H9 (cell line): ENCODE results near the gene NGRN. TPM values are rescaled to one million over a fixed set of nuclear protein-coding genes. Genes with fewer than 3 reads are reported as not detected.

ENCODE experiments used
- DNase-seq: peaks from one replicate; pipeline ENCODE4 v3.0.0-alpha.2; 2017
- H2AFZ ChIP-seq: one replicate; pipeline ENCODE4 v1.6.1; 2013; ENCODE audit warnings: mild to moderate bottlenecking, low read length, control low read depth, moderate library complexity
- H2AK5ac ChIP-seq: 2 replicates; pipeline ENCODE4 v1.6.1; 2013; ENCODE audit warnings: low read length, control low read depth, mixed read lengths; ENCODE audit not compliant: insufficient read length
- H2BK120ac ChIP-seq: one replicate; pipeline ENCODE4 v1.6.1; 2013; ENCODE audit warnings: low read depth, mild to moderate bottlenecking, low read length, control low read depth, inconsistent platforms; ENCODE audit not compliant: poor library complexity, severe bottlenecking
- H2BK12ac ChIP-seq: 2 replicates; pipeline ENCODE4 v1.6.1; 2013; ENCODE audit warnings: low read length, control low read depth, mixed read lengths, low read depth; ENCODE audit not compliant: insufficient read length
- H2BK15ac ChIP-seq: 2 replicates; pipeline ENCODE4 v1.6.1; 2013; ENCODE audit warnings: low read depth, low read length, control low read depth
- H2BK20ac ChIP-seq: one replicate; pipeline ENCODE4 v1.6.1; 2013; ENCODE audit warnings: low read depth, mild to moderate bottlenecking, low read length, control low read depth, inconsistent platforms; ENCODE audit not compliant: poor library complexity, severe bottlenecking
- H2BK5ac ChIP-seq: 2 replicates; pipeline ENCODE4 v1.6.1; 2013; ENCODE audit warnings: low read length, control low read depth, mixed read lengths; ENCODE audit not compliant: insufficient read length
- H3K14ac ChIP-seq: 2 replicates; pipeline ENCODE4 v1.6.1; 2013; ENCODE audit warnings: low read length, control low read depth; ENCODE audit not compliant: insufficient read depth
- H3K18ac ChIP-seq: 2 replicates; pipeline ENCODE4 v1.6.1; 2013; ENCODE audit warnings: low read depth, mild to moderate bottlenecking, mixed read lengths, low read length, control low read depth; ENCODE audit not compliant: insufficient read length
- H3K23ac ChIP-seq: 2 replicates; pipeline ENCODE4 v1.6.1; 2013; ENCODE audit warnings: low read length, control low read depth, mixed read lengths, low read depth; ENCODE audit not compliant: insufficient read length
- H3K23me2 ChIP-seq: 2 replicates; pipeline ENCODE4 v1.6.1; 2013; ENCODE audit warnings: low read depth, mild to moderate bottlenecking, mixed read lengths, low read length, control low read depth; ENCODE audit not compliant: insufficient read length, poor library complexity, severe bottlenecking
- H3K27ac ChIP-seq: 2 replicates; pipeline ENCODE4 v1.5.1; 2013; ENCODE audit warnings: low read length, control low read depth, mixed read lengths, low read depth; ENCODE audit not compliant: insufficient read length
- H3K27me3 ChIP-seq: 2 replicates; pipeline ENCODE4 v1.6.1; 2013; ENCODE audit warnings: low read length, control low read depth, inconsistent platforms; ENCODE audit not compliant: insufficient read depth
- H3K4ac ChIP-seq: 2 replicates; pipeline ENCODE4 v1.6.1; 2013; ENCODE audit warnings: low read depth, mild to moderate bottlenecking, control low read depth, inconsistent platforms, low read length, moderate library complexity
- H3K4me1 ChIP-seq: 2 replicates; pipeline ENCODE4 v1.6.1; 2013; ENCODE audit warnings: low read length, control low read depth, inconsistent platforms; ENCODE audit not compliant: insufficient read depth
- H3K4me2 ChIP-seq: 2 replicates; pipeline ENCODE4 v1.6.1; 2013; ENCODE audit warnings: low read length, control low read depth, mixed read lengths; ENCODE audit not compliant: insufficient read length, insufficient read depth
- H3K56ac ChIP-seq: 2 replicates; pipeline ENCODE4 v1.6.1; 2013; ENCODE audit warnings: low read depth, mild to moderate bottlenecking, mixed read lengths, low read length, control low read depth; ENCODE audit not compliant: insufficient read length
- H3K79me1 ChIP-seq: 2 replicates; pipeline ENCODE4 v1.6.1; 2013; ENCODE audit warnings: low read depth, mild to moderate bottlenecking, moderate library complexity, low read length, control low read depth, inconsistent platforms; ENCODE audit not compliant: insufficient read depth, poor library complexity, severe bottlenecking
- H3K79me2 ChIP-seq: 2 replicates; pipeline ENCODE4 v1.6.1; 2013; ENCODE audit warnings: low read length, control low read depth, inconsistent platforms; ENCODE audit not compliant: insufficient read depth
- H3K9ac ChIP-seq: 2 replicates; pipeline ENCODE4 v1.6.1; 2013; ENCODE audit warnings: low read length, control low read depth, mixed read lengths; ENCODE audit not compliant: insufficient read length; ENCODE audit errors: extremely low read depth
- H3K9me3 ChIP-seq: one replicate; pipeline ENCODE4 v1.6.1; 2013; ENCODE audit warnings: low read depth, low read length, inconsistent platforms; ENCODE audit not compliant: control insufficient read depth
- H3T11ph ChIP-seq: one replicate; pipeline ENCODE4 v1.6.1; 2013; ENCODE audit warnings: mild to moderate bottlenecking, low read length, control low read depth, inconsistent platforms
- H4K20me1 ChIP-seq: one replicate; pipeline ENCODE4 v1.6.1; 2013; ENCODE audit not compliant: control insufficient read depth, insufficient read length, insufficient read depth
- H4K5ac ChIP-seq: 2 replicates; pipeline ENCODE4 v1.6.1; 2013; ENCODE audit warnings: low read depth, mild to moderate bottlenecking, mixed read lengths, low read length, control low read depth; ENCODE audit not compliant: insufficient read length
- H4K8ac ChIP-seq: replicated peaks from 2 replicates; pipeline ENCODE4 v1.6.1; 2013; ENCODE audit warnings: low read length, control low read depth, mixed read lengths, low read depth; ENCODE audit not compliant: insufficient read length
- H4K91ac ChIP-seq: 2 replicates; pipeline ENCODE4 v1.6.1; 2013; ENCODE audit warnings: low read depth, mild to moderate bottlenecking, moderate library complexity, mixed read lengths, low read length, control low read depth; ENCODE audit not compliant: insufficient read length
- H3K27ac Mint-ChIP-seq, 3 experiments: 2 replicates in 2 of 3; 3 replicates in 1 of 3; pipeline ENCODE4 v1.8.0; 2020 to 2021; ENCODE audit warnings: mixed read lengths in 3 of 3, mild to moderate bottlenecking in 1 of 3, moderate library complexity in 1 of 3
- H3K27me3 Mint-ChIP-seq: 2 replicates; pipeline ENCODE4 v1.8.0; 2021; ENCODE audit warnings: low read depth, mild to moderate bottlenecking, moderate library complexity, mixed read lengths
- H3K36me3 Mint-ChIP-seq, 3 experiments: 2 replicates in 2 of 3; 3 replicates in 1 of 3; pipeline ENCODE4 v1.8.0; 2020 to 2021; ENCODE audit warnings: low read depth in 3 of 3, mixed read lengths in 3 of 3; ENCODE audit not compliant: insufficient read depth in 1 of 3
- H3K4me1 Mint-ChIP-seq, 2 experiments: 2 replicates each; pipeline ENCODE4 v1.8.0; 2020; ENCODE audit warnings: mixed read lengths in 2 of 2
- H3K4me3 Mint-ChIP-seq, 2 experiments: 2 replicates in 1 of 2; 3 replicates in 1 of 2; pipeline ENCODE4 v1.8.0; 2020 to 2021; ENCODE audit warnings: mild to moderate bottlenecking in 2 of 2, mixed read lengths in 2 of 2, moderate library complexity in 1 of 2
- H3K9me3 Mint-ChIP-seq, 2 experiments: 2 replicates in 1 of 2; 3 replicates in 1 of 2; pipeline ENCODE4 v1.8.0; 2020; ENCODE audit warnings: mild to moderate bottlenecking in 2 of 2, mixed read lengths in 2 of 2, moderate library complexity in 1 of 2
- WGBS: extraction: QIAGEN DNeasy Blood & Tissue Kit; methylation state at CpG from one replicate; pipeline ENCODE4 v1.1.7; 2013; ENCODE audit warnings: missing lambda C conversion rate, low lambda C conversion rate, mixed read lengths; ENCODE audit not compliant: insufficient read length; ENCODE audit errors: extremely low coverage; 5-methylcytosine and 5-hydroxymethylcytosine counted together
- total RNA-seq: library from RNA; stranded (reverse); gene quantifications from 2 replicates; pipeline ENCODE4 v1.2.1, GENCODE V29; 2021
- TF ChIP-seq, protein P1 (sequence below): fragments of 200-600 bp; sonication (generic); conservative IDR thresholded peaks from 3 replicates; pipeline ENCODE4 v1.8.0; 2021; ENCODE audit warnings: antibody characterized with exemption, mild to moderate bottlenecking

NGRN gene
- total RNA-seq, 1 experiment from 2014 or later = 79.2 TPM

DNA sequence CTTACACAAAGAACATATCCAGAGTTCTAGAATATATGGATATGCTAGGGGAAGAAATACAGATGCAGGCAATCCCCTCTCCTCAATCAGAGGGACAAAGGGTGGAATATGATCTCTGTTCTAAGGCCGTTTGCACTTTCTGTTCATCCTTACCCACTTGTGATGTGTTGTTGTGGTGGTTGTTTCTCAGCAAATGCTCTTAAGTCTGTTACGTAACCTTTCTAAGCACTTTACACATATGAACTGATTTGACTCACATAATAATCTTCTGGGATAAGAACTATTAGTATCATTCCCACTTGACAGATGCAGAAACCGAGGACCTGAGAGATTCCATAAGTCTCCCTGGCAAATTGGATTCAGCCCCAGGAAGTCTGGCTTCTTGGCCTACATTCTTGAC is 40.5 kb downstream of the NGRN start:
- TF ChIP-seq, protein P1, sequence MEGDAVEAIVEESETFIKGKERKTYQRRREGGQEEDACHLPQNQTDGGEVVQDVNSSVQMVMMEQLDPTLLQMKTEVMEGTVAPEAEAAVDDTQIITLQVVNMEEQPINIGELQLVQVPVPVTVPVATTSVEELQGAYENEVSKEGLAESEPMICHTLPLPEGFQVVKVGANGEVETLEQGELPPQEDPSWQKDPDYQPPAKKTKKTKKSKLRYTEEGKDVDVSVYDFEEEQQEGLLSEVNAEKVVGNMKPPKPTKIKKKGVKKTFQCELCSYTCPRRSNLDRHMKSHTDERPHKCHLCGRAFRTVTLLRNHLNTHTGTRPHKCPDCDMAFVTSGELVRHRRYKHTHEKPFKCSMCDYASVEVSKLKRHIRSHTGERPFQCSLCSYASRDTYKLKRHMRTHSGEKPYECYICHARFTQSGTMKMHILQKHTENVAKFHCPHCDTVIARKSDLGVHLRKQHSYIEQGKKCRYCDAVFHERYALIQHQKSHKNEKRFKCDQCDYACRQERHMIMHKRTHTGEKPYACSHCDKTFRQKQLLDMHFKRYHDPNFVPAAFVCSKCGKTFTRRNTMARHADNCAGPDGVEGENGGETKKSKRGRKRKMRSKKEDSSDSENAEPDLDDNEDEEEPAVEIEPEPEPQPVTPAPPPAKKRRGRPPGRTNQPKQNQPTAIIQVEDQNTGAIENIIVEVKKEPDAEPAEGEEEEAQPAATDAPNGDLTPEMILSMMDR = no peak
- H3K27ac Mint-ChIP-seq = no peak overlapping the region
- no peaks in the 10 kb centered on the region for H3K9me3 Mint-ChIP-seq
- H3K4ac ChIP-seq = no peak overlapping the region
- no peaks in the 10 kb centered on the region for H3K9me3 ChIP-seq
- H3K4me2 ChIP-seq = no peak overlapping the region
- no peak overlapping the region for H2AFZ ChIP-seq
- H4K5ac ChIP-seq = no peak overlapping the region
- no peak overlapping the region for H2BK120ac ChIP-seq
- no peaks in the 10 kb centered on the region for H3K27me3 ChIP-seq
- no CpG with 5 or more reads among the region's 3 CpGs for WGBS
- peaks cover 3% of the 10 kb centered on the region; the same call in 1 of the 2 replicates for H3K27me3 Mint-ChIP-seq
- no peaks in the 10 kb centered on the region for H3K36me3 Mint-ChIP-seq
- H3K56ac ChIP-seq = no peak overlapping the region
- H2BK15ac ChIP-seq = no peak overlapping the region
- no peaks in the 10 kb centered on the region for H3K79me1 ChIP-seq
- no peak overlapping the region for H3K18ac ChIP-seq
- no peak overlapping the region for H2BK20ac ChIP-seq
- no peak overlapping the region for H2BK5ac ChIP-seq
- H2BK12ac ChIP-seq = no peak overlapping the region
- H4K20me1 ChIP-seq = no peaks in the 10 kb centered on the region
- H3K23ac ChIP-seq = no peak overlapping the region
- no peak overlapping the region for H4K91ac ChIP-seq
- no peaks in the 10 kb centered on the region for H3K79me2 ChIP-seq
- H3K23me2 ChIP-seq = no peaks in the 10 kb centered on the region
- no peak overlapping the region for H3K14ac ChIP-seq
- no peak for DNase-seq
- no peak overlapping the region for H4K8ac ChIP-seq
- no peak overlapping the region for H3K9ac ChIP-seq
- H3K27ac ChIP-seq = no peak overlapping the region
- H3T11ph ChIP-seq = no peak overlapping the region
- H3K4me1 Mint-ChIP-seq = peaks cover 9 to 12% of the 10 kb centered on the region in 2 experiments
- H2AK5ac ChIP-seq = no peak overlapping the region
- H3K4me3 Mint-ChIP-seq = no peak overlapping the region
- no peaks in the 10 kb centered on the region for H3K4me1 ChIP-seq
